ENCODE measurements around the gene TMEM204.
"Not testable (repeated sequence)": the region's sequence is repeated elsewhere in the genome, so short reads cannot be mapped to it uniquely, and the experiment has no call there.

TMEM204 gene

DNA sequence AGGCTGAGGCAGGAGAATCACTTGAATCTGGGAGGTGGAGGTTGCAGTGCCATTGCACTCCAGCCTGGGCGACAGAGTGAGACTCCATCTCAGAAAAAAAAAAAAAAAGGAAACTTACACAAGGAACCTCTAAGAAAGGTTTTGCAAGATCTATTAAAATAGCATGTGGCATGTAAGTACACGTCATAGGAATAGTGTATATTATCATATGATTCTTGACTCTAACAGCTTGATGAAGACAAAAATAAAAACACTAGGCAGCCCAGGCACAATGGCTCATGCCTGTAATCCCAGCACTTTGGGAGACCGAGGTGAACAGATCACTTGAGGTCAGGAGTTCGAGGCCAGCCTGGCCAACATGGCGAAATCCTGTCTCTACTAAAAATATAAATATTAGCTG is 62.0 kb downstream of the TMEM204 start:
- DNase-seq (ENCODE audit: low spot score), result not testable (repeated sequence)

DNA sequence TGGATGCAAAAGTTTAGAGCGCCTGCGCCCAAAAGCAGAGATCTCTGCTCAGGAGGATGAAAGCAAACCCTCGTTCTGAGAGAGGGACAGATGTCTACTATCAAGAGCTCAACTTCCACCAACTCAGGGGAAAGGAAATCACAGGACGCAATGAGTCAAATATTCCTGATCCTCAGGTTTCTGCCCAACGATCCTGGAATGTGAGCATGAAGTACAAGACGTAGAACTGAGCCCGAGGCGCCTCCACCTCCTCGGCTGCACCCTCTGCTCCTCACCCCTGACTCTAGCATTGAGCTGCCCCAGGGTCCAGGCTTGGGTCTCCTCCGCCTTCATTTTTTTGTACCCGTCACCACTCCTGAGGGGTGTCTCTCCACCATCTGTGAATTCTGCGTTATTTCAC is 63.0 kb downstream of the TMEM204 start:
- no peak for DNase-seq (ENCODE audit: low spot score)

GRCh38 chr16:1597154-1597553 is 63.7 kb downstream of the TMEM204 start:
- no peak for DNase-seq (ENCODE audit: low spot score)

- DNase-seq (ENCODE audit: low spot score), result no peak
These were observed 67.6 kb downstream of the TMEM204 start for GRCh38 chr16:1601031-1601430.

- DNase-seq (ENCODE audit: low spot score), result no peak
These were observed 68.0 kb downstream of the TMEM204 start for GRCh38 chr16:1601489-1601888.

DNA sequence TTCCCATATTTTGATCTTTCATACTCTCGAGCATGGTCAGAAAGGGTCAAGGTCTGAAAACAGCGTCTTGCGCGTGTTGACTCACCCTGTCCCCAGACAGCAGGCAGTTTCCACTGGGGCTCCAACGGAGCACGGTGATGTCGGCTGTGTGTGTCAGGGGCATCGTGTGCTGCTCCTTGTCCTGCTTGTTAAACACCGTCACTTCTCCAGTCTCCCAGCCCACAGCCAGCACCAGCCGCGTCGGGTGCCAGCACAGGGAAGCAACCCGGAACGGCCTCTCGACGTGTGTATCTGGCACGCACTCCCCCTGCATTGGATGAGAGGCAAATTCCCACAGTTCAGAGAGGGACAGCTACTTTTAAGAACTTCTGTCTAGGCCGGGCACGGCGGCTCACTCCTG is 68.8 kb downstream of the TMEM204 start:
- no peak for DNase-seq (ENCODE audit: low spot score)
